GM18505 (cell line): ENCODE data around the gene TLX1.

ENCODE experiments used
- ATAC-seq: cut with Tn5 transposase; IDR thresholded peaks from one replicate; pipeline ENCODE4 v1.9.1; 2021; ENCODE audit not compliant: unreplicated experiment
- POLR2A ChIP-seq: IDR thresholded peaks from 4 replicates; pipeline ENCODE4 v1.6.1; 2011; ENCODE audit warnings: borderline replicate concordance; ENCODE audit not compliant: insufficient read depth, insufficient read length; ENCODE audit errors: extremely low read depth

Gene TLX1

GRCh38 chr10:101161494-101162299 lies 30.6 kb downstream of the TLX1 start:
- TF ChIP-seq POLR2A: no peak
- no peak for ATAC-seq

GRCh38 chr10:101162677-101163076 lies 31.6 kb downstream of the TLX1 start:
- ATAC-seq: no peak
- no peak for TF ChIP-seq POLR2A

GRCh38 chr10:101164020-101164419 lies 32.9 kb downstream of the TLX1 start:
- no peak for TF ChIP-seq POLR2A
- ATAC-seq: no peak

GRCh38 chr10:101165736-101166135 lies 34.6 kb downstream of the TLX1 start:
- no peak for ATAC-seq

GRCh38 chr10:101166430-101166829 lies 35.3 kb downstream of the TLX1 start:
- TF ChIP-seq POLR2A: no peak
- ATAC-seq: no peak

More at GRCh38 chr10:101165736-101166135, 34.6 kb downstream of the TLX1 start:
- no peak for TF ChIP-seq POLR2A

- TF ChIP-seq POLR2A: no peak
- ATAC-seq: no peak
Measured at GRCh38 chr10:101172741-101173140, 41.6 kb downstream of the TLX1 start.

GRCh38 chr10:101174319-101174718 lies 43.2 kb downstream of the TLX1 start:
- no peak for TF ChIP-seq POLR2A
- no peak for ATAC-seq

- TF ChIP-seq POLR2A: no peak
- no peak for ATAC-seq
Measured at GRCh38 chr10:101176577-101176976, 45.5 kb downstream of the TLX1 start.

- ATAC-seq: no peak
- TF ChIP-seq POLR2A: no peak
Measured at GRCh38 chr10:101182936-101183335, 51.8 kb downstream of the TLX1 start.

- ATAC-seq: no peak
- no peak for TF ChIP-seq POLR2A
Measured at GRCh38 chr10:101183458-101184183, 52.5 kb downstream of the TLX1 start.
